GM12891 (cell line): ENCODE data around the gene IRF8.
"Not testable (repeated sequence)": the region's sequence is repeated elsewhere in the genome, so short reads cannot be mapped to it uniquely, and the experiment has no call there.

Experiments used
- POLR2A ChIP-seq: IDR thresholded peaks from 2 replicates; pipeline ENCODE4 v1.6.1; 2011; ENCODE audit warnings: low read depth, low read length, control low read depth
- POLR2AphosphoS5 ChIP-seq: IDR thresholded peaks from 2 replicates; pipeline ENCODE4 v1.6.1; 2011; ENCODE audit warnings: low read depth, low read length, control low read depth
- POU2F2 ChIP-seq: IDR thresholded peaks from 2 replicates; pipeline ENCODE4 v1.6.1; 2011; ENCODE audit warnings: low read depth, mild to moderate bottlenecking, control low read depth, low read length, moderate library complexity
- SPI1 ChIP-seq: IDR thresholded peaks from 2 replicates; pipeline ENCODE4 v1.6.1; 2011; ENCODE audit warnings: low read depth, low read length, control low read depth
- TAF1 ChIP-seq: IDR thresholded peaks from 2 replicates; pipeline ENCODE4 v1.6.1; 2011; ENCODE audit warnings: low read depth, low read length, control low read depth

DNA sequence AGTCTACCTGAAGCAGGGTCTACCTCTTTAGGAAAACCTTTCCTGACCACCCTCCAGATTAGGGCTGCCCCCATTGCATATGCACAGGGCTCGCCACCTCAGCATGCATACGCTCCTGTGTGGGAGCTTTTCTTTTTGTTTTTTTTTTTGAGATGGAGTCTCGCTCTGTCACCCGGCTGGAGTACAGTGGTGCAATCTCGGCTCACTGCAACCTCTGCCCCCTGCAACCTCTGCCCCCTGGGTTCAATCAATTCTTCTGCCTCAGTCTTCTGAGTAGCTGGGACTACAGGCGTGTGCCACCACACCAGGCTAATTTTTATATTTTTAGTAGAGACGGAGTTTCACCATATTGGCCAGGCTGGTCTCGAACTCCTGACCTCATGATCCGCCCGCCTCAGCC, 43.7 kb downstream of the IRF8 start:
- TF ChIP-seq SPI1, POLR2A, POLR2AphosphoS5, POU2F2, TAF1: not testable (repeated sequence)
